GM19351 (cell line): ENCODE data around the gene PSME4.
"Not testable (repeated sequence)": the region's sequence is repeated elsewhere in the genome, so short reads cannot be mapped to it uniquely, and the experiment has no call there.

ENCODE experiments used
- ATAC-seq: cut with Tn5 transposase; IDR thresholded peaks from one replicate; pipeline ENCODE4 v1.9.1; 2021; ENCODE audit warnings: mild to moderate bottlenecking, moderate library complexity; ENCODE audit not compliant: unreplicated experiment

PSME4 gene

DNA sequence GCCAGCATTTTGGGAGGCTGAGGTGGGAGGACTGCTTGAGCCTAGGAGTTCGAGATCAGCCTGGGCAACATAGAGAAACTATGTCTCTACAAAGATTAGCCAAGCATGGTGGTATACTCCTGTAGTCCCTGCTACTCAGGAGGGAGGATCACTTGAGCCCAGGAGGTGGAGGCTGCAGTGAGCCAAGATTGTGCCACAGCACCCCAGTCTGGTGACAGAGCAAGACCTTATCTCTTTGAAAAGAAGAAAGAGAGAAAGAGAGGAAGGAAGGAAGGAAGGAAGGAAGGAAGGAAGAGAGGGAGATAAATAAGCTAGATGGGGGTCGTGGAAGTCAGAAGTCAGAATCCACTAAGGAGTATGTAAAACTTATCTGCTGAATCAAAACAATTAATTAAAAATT is 127.2 kb downstream of the PSME4 start:
- no peak for ATAC-seq

DNA sequence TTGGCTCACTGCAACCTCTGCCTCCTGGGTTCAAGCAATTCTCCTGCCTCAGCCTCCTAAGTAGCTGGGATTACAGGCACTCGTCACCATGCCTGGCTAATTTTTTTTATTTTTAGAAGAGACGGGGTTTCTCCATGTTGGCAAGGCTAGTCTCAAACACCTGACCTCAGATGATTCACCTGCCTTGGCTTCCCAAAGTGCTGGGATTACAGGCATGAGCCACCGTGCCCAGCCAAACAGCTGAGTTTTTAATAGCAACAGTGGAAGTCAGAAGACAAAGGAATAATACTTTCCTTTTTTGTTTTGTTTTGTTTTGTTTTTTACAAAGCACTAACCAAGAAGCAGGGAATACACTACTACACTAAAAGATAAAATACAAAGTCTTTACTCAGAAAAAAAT is 127.9 kb downstream of the PSME4 start:
- no peak for ATAC-seq

DNA sequence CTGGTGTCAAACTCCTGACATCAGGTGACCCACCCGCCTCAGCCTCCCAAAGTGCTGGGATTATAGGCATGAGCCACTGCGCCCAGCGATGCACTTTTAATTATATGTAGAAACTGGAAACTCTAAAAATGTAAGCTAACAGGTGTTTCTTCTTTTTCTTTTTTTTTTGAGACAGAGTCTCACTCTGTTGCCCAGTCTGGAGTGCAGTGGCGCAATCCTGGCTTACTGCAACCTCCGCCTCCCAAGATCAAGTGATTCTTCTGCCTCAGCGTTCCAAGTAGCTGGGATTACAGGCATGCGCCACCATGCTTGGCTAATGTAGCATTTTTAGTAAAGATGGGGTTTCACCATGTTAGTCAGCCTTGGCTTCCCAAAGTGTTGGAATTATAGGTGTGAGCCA is 129.1 kb downstream of the PSME4 start:
- not testable (repeated sequence) for ATAC-seq

DNA sequence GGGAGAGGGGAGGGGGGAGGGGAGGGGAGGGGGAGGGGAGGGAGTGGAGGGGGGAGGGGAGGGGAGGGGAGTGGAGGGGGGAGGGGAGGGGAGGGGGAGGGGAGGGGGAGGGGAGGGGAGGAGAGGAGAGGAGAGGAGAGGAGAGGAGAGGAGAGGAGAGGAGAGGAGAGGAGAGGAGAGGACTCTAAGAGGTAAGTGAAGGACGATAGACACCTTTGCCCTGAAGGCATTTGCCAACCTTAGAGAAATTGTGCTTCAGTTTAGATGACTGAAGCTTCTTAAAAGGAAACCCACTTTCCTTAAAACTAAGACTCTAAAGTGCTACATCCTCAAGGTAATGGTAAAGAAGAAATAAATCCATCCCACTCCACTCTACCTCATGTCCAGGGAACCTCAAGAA is 130.2 kb downstream of the PSME4 start:
- no peak for ATAC-seq

DNA sequence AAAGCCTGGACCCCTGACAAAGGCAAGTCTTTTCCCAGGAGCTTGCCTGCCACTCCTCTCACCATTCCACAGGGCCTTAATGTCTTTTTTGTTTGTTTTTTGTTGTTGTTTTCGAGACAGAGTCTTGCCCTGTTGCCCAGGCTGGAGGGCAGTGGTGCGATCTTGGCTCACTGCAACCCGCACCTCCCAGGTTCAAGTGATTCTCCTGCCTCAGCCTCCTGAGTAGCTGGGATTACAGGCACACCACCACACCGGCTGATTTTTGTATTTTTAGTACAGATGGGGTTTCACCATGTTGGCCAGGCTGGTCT is 140.9 kb downstream of the PSME4 start:
- ATAC-seq: not testable (repeated sequence)

DNA sequence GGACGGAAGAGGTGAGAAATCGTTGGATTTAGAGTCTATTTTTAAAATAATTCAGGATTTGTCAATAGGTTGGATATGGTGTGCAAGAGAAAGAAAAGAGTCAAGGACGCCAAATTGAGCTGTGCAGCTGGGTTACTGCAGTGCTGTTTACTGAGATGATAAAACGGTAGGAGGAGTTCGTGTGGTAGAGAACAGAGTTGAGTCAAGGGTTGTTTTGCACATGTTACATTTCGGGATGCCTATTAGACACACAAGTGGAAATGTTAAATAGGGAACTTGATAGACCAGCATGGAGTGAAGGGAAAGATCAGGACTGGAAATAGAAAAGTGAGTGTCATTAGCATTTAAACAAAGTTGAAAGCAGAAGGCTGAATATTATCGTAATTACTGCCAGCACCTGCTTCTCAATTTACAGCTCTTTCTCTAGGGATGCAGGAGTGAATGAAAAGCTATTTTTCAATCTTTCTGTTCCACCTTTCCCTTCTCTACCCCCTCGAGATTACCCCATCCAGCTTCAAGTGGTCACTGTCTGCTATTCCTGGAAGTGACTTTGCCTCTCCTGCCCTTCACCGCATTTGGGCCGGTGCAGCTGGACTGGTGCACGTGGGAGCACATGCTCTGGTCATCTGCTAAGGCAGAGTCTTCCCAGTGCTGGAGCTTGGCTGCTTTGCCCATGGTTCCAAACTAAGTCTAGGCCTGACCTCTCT is 141.4 kb downstream of the PSME4 start:
- no peak for ATAC-seq

DNA sequence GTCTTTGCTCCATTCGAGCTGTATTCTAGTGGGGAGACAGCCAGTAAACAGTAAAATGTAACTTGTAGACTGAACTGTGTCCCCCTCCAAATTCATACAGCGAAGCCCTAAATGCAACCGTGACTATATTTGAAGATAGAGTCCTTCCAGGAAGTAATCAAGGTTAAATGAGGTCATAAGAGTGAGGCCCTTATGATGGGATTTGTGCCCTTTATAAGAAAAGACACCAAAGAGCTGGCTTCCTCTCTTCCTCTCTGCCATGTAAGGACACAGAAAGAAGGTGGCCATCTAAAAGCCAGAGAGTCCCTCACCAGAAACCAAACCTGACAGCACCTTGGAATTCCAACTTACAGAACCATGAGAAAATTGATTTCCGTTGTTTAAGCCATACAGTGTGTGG is 142.5 kb downstream of the PSME4 start:
- ATAC-seq: no peak

DNA sequence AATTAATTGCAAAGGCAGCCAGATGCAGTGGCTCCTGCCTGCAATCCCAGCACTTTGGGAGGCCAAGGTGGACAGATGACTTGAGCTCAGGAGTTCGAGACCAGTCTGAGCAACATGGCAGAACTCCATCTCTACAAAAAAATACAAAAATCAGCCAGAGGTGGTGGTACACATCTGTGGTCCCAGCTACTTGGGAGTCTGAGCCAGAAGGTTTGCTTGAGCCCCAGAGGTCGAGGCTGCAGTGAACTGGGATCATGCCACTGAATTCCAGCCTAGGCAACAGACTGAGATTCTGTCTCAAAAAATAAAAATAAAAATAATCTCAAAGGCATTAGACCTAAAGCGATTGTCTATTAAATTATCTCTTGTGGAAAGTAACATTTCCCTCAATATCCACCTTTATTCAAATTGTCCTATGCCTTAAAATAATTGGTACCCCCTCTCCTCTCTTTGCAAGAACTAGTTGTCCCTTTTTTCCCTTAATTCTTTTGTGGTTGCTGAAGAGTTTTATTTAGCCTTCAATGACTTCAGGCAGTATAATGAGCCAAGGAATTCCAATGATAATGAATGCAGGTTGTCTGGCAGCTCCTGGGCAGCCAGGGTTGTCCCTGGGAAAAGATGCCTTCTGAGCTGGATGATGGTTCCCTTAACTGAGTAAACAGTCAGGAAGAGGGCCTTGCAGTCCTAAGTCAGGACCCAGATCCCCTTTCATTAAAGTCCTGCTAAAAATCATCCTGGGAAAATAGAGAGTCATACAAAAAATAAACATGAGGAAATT is 143.2 kb downstream of the PSME4 start:
- no peak for ATAC-seq

DNA sequence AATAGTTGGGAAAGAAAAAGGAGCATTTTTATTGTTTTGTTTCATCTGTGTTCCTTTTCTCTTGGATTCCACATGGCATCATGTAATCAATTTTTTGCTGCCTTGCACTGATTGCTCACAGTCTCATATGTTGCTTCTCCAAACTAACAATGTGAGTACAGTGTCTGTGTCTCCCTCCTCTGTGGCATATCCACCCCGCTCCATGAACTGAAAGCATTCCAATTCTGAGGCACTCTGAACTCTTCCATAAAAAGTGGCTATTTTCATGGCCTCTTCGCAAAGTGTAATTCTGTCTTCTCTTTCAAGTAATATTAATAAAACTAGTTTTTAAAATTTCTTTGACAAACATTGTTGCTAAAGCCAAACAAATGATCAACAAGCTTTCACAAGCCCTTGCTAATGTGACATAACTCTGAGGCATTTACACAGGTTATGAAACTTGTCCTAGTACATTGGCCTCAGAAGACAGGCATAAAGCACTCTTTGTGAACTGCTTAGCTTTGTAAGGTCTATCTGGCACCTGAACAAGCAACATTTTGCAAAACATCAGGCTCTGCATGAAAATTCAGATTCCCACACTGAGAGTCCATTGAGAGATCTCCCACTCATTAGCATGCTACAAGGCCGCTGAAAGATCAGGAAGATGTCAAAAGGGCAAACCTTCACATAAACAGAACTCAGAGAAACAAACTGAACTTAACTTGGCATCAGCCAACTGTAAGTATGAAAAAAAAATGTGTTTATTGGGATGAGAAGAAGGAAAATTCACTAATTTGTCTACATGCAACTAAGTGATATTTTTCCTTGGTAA is 144.0 kb downstream of the PSME4 start:
- no peak for ATAC-seq

DNA sequence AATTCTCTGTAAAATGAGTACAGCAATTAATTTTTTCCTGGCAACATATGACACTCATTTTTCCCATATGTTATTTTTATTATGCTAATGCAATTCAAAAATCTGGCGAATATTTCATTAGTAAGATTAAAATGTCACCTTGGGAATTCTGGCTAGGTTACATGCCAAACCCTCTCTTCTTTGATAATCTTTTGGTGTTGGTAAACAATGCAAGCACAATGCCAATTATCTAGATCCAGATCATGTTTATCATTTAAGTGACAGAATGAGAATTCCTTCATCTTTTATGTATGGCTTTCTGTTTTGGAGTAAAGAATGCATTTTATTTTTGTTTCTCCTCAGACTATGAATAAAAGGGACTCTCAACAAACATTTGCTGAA is 144.8 kb downstream of the PSME4 start:
- no peak for ATAC-seq

DNA sequence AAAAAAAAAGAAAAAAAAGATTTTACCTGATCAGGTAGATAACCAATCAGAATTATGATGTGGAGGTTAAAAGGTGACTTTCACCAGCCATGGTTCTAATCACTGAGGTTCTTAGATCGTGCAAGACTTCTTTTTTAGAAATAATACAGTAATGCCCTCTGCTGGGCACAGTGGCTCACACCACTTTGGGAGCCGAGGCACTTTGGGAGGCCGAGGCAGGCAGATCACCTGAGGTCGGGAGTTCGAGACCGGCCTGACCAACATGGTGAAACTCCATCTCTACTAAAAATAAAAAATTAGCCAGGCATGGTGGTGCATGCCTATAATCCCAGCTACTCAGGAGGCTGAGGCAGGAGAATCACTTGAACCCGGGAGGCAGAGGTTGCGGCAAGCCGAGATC is 147.2 kb downstream of the PSME4 start:
- not testable (repeated sequence) for ATAC-seq

DNA sequence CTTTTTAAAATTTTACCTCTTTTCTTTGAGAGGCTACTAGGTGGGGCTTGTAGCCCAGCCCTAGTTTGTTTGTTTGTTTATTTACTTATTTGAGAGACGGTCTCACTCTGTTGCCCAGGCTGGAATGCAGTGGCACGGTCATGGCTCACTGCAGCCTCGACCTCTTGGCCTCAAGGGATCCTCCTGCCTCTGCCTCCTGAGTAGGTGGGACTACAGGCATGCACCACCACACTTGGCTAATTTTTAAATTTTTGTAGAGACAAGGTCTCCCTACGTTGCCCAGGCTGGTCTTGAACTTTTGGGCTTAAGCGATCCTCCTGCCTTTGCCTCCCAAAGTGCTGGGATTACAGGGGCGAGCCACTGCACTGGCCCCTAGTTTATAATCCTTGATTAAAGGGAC is 149.0 kb downstream of the PSME4 start:
- no peak for ATAC-seq

DNA sequence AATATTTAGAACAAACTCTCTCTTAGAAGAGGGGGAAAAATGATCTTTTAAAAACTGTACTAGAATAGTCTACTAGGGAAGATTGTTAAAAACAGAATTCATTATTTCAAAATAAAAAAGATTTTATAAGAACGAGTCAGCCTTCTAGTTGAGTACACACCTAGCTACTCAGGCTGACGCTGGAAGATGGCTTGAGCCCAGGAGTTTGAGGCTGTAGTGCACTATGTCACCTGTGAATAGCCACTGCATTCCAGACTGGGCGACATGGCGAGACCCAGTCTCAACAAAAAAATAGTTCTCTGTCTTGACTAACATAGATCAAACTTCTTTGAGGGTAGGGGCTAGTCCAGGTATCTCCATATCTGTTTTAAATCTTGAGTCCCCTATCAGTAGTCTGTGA is 150.1 kb downstream of the PSME4 start:
- ATAC-seq: no peak

DNA sequence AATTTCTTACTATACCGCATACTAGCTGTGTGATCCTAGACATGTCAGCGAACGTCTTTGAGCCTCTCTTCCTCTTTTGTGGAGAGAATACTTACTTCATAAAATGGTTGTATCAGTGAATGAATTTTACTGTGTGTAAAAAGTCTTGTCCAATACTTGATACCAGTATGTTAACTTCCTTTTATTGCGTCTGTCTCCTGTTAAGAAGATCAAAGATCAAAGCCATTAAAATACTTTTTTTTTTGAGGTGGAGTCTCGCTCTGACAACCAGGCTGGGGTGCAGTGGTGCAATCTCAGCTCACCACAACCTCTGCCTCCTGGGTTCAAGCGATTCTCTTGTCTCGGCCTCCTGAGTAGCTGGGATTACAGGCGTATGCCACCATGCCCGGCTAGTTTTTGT is 150.7 kb downstream of the PSME4 start:
- no peak for ATAC-seq

DNA sequence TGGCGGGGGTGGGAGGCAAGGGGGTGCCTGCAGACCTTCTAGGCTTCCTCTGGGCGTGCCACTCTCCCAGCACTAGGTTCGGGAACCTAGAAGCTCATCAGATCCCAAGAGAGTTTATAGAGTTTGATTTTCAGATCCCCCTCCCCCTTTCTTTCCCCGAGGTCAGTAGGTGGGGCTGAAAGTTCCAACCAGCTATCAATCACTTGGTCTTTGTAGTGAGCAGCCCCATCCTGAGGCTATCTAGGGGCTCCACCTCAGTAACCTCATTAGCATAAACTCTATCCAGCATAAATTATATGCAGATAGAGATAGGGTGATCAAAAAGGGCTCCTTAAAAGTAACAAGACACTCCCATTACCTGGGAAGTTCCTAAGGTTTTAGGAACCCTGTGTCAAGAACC is 151.2 kb downstream of the PSME4 start:
- no peak for ATAC-seq

DNA sequence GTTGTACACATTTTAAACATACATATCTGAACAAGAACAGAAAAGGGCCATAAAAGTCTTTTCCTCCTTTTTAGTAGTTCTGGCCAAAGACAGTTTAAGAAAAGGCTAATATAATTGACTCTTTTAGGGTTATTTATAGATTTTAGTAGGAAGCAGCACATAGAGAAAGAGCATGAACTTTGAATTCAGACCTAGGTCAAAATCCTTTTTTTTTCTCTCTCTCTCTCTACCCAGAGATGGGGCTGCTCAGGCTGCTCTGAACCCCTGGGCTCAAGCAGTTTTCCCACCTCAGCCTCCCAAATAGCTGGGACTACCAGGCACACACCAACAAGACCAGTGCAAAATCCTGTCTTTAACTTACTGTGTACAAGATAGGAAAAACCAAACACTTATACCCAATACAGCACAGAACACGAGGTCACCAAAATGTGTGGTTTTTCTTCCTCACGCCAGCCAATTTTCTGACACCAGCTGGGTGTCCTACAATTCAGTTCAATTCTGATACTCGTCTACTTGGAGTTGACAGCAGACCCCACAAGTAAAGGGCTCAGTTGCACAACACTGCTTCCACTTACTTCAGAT is 151.8 kb downstream of the PSME4 start:
- ATAC-seq: no peak
